Gastroesophageal sphincter (tissue), 4 donors: ENCODE measurements around the gene ZDHHC23. TPM values are rescaled to one million over a fixed set of nuclear protein-coding genes. Genes with fewer than 3 reads are reported as not detected.

Experiments used
- total RNA-seq, 4 donors: library from RNA; depleted of rRNA; stranded (reverse); fragments of >200 nt; gene quantifications; one replicate each; pipeline ENCODE4 v1.1.0, GENCODE V29; 2016

The ZDHHC23 gene
- total RNA-seq, 4 donors from 2014 or later: 1.2 to 4.4 (median 2.2) TPM

Other genes starting within 250 kb of the ZDHHC23 start
- gene NAA50, start 201.8 kb upstream of the ZDHHC23 start, total RNA-seq: 100 to 1,000 TPM; 127 to 172 (median 147) TPM
- 10 to 100 TPM; 23.0 to 38.8 (median 26.1) TPM for gene ATP6V1A, start 201.0 kb upstream of the ZDHHC23 start, total RNA-seq
- 1 to 10 TPM in 2 of 4 donors, under 1 TPM in 1, not detected in 1; 0.54 to 3.6 (median 1.4) TPM for gene GRAMD1C, start 109.2 kb upstream of the ZDHHC23 start, total RNA-seq
- gene CCDC191, start 108.5 kb downstream of the ZDHHC23 start, total RNA-seq: 1 to 10 TPM; 3.5 to 7.9 (median 4.6) TPM
- 10 to 100 TPM in 3 of 4 donors, 1 to 10 TPM in 1; 9.4 to 29.1 (median 21.3) TPM for gene QTRT2, start 108.7 kb downstream of the ZDHHC23 start, total RNA-seq
- gene DRD3, start 231.0 kb downstream of the ZDHHC23 start, total RNA-seq: not detected